Endothelial cell of umbilical vein (primary cell): ENCODE results near the gene BDKRB2. TPM values are rescaled to one million over a fixed set of nuclear protein-coding genes. Genes with fewer than 3 reads are reported as not detected.

Experiments used
- BruUV-seq: library from RNA; stranded (reverse); fragments of 400-500 nt; replicated peaks from 2 replicates; lab custom pipeline; 2021; lab: Mats Ljungman, UMichigan
- CTCF ChIA-PET: fragments of 300-600, 350-600 bp; sonication (Branson Sonifier 250); formaldehyde crosslinking; loops from one replicate; lab custom pipeline; 2021; ENCODE audit warnings: antibody characterized with exemption, inconsistent platforms; lab: Charles Lee
- POLR2A ChIA-PET: fragments of 300-600, 350-600 bp; sonication (Branson Sonifier 250); formaldehyde crosslinking; loops from one replicate; lab custom pipeline; 2021; ENCODE audit warnings: antibody characterized with exemption, inconsistent platforms; lab: Charles Lee
- DNase-seq: peaks from one replicate; pipeline ENCODE4 v3.0.0-alpha.2; 2011; ENCODE audit warnings: low read depth, low spot score
- FAIRE-seq: peaks from 2 replicates; lab custom pipeline; 2011; peaks lifted over from hg19 to GRCh38; lab: Jason Lieb, UNC
- H2AFZ ChIP-seq: 2 replicates; pipeline ENCODE4 v1.6.0; 2012; ENCODE audit warnings: low read depth, low read length, control low read depth, inconsistent platforms
- H3K27ac ChIP-seq: 2 replicates; pipeline ENCODE4 v1.5.1; 2011; ENCODE audit warnings: low read depth, mild to moderate bottlenecking, control low read depth, low read length, moderate library complexity; ENCODE audit not compliant: insufficient read depth
- H3K27me3 ChIP-seq, 2 experiments: 2 replicates each; pipeline versions ENCODE4 v1.6.0 to v1.6.1; 2011; ENCODE audit warnings: low read length in 2 of 2, mixed read lengths in 1 of 2; ENCODE audit not compliant: control insufficient read depth in 2 of 2, insufficient read depth in 2 of 2
- H3K36me3 ChIP-seq, 2 experiments: 2 replicates in 1 of 2; 3 replicates in 1 of 2; pipeline ENCODE4 v1.5.1; 2011; ENCODE audit warnings: low read length in 2 of 2, mild to moderate bottlenecking in 1 of 2, moderate library complexity in 1 of 2; ENCODE audit not compliant: control insufficient read depth in 2 of 2, insufficient read depth in 2 of 2; ENCODE audit errors: extremely low read depth in 1 of 2
- H3K4me1 ChIP-seq: 3 replicates; pipeline ENCODE4 v1.5.1; 2011; ENCODE audit warnings: mild to moderate bottlenecking, low read length; ENCODE audit not compliant: control insufficient read depth, insufficient read depth; ENCODE audit errors: extremely low read depth
- H3K4me2 ChIP-seq: 2 replicates; pipeline ENCODE4 v1.6.1; 2011; ENCODE audit warnings: low read length, control low read depth, mixed read lengths; ENCODE audit not compliant: insufficient read depth
- H3K4me3 ChIP-seq, 3 experiments: fragments of 200-600 bp in 1 of 3; sonication (generic), shearing (Covaris generic) in 1 of 3; replicated peaks in 1 of 3; 2 replicates each; pipeline ENCODE4 v1.5.1; 2011 to 2016; ENCODE audit warnings: control low read depth in 3 of 3, low read length in 3 of 3, mild to moderate bottlenecking in 2 of 3, inconsistent platforms in 1 of 3, low read depth in 1 of 3, moderate library complexity in 1 of 3; ENCODE audit not compliant: insufficient read depth in 1 of 3
- H3K79me2 ChIP-seq: 2 replicates; pipeline ENCODE4 v1.6.0; 2012; ENCODE audit warnings: low read length, inconsistent platforms; ENCODE audit not compliant: control insufficient read depth, insufficient read depth
- H3K9ac ChIP-seq: replicated peaks from 2 replicates; pipeline ENCODE3; 2011; ENCODE audit warnings: low read length, control low read depth; ENCODE audit not compliant: insufficient read depth; ENCODE audit errors: extremely low read depth
- H3K9me1 ChIP-seq: replicated peaks from 3 replicates; pipeline ENCODE4 v1.6.0; 2011; ENCODE audit warnings: mild to moderate bottlenecking, low read length; ENCODE audit not compliant: control insufficient read depth, insufficient read depth; ENCODE audit errors: extremely low read depth
- H3K9me3 ChIP-seq: replicated peaks from 2 replicates; pipeline ENCODE4 v1.5.1; 2012; ENCODE audit warnings: low read length, inconsistent platforms; ENCODE audit not compliant: control insufficient read depth, insufficient read depth
- H4K20me1 ChIP-seq: replicated peaks from 2 replicates; pipeline ENCODE3; 2011; ENCODE audit warnings: mild to moderate bottlenecking, low read length; ENCODE audit not compliant: control insufficient read depth, insufficient read depth; ENCODE audit errors: extremely low read depth
- FOS ChIP-seq: IDR thresholded peaks from 2 replicates; pipeline ENCODE4 v1.6.1; 2011; ENCODE audit warnings: mild to moderate bottlenecking, low read length, moderate library complexity, borderline replicate concordance; ENCODE audit not compliant: insufficient read depth
- GATA2 ChIP-seq: IDR thresholded peaks from 2 replicates; pipeline ENCODE4 v1.7.0; 2011; ENCODE audit warnings: low read depth, mild to moderate bottlenecking, moderate library complexity, mixed read lengths, low read length; ENCODE audit not compliant: insufficient read length, insufficient read depth
- MAX ChIP-seq: IDR thresholded peaks from 2 replicates; pipeline ENCODE4 v1.6.1; 2011; ENCODE audit not compliant: insufficient read depth, insufficient read length
- MYC ChIP-seq: IDR thresholded peaks from one replicate; pipeline ENCODE4 v1.6.1; 2011; ENCODE audit warnings: mild to moderate bottlenecking, low read depth, low read length
- POLR2A ChIP-seq: IDR thresholded peaks from 2 replicates; pipeline ENCODE4 v1.6.1; 2012; ENCODE audit warnings: low read depth, mild to moderate bottlenecking, control low read depth, low read length
- POLR2AphosphoS5 ChIP-seq: IDR thresholded peaks from 2 replicates; pipeline ENCODE4 v1.6.1; 2012; ENCODE audit warnings: low read depth, mild to moderate bottlenecking, control low read depth, low read length, moderate library complexity; ENCODE audit not compliant: insufficient read depth
- dilution Hi-C: fragments of 300-500 bp; cut with MboI; formaldehyde crosslinking; loops from one replicate; pipeline ENCODE4 v1.15.0; 2019; ENCODE audit warnings: low sequenced_read_pairs; ENCODE audit not compliant: extremely low pct_ligation_motif_present
- intact Hi-C: fragments of 100-400 bp; cut with micrococcal nuclease; formaldehyde crosslinking; loops from one replicate; pipeline ENCODE4 v1.10.0; 2022
- polyA plus RNA-seq, 4 experiments: library from polyadenylated mRNA; depleted of rRNA in 3 of 4; stranded (reverse) in 3 of 4; unstranded in 1 of 4; fragments of >200 nt; gene quantifications; 2 replicates each; pipeline versions ENCODE4 v1.2.1 to v1.2.3, GENCODE V29; 2011 to 2012; ENCODE audit warnings: missing spikeins in 1 of 4
- total RNA-seq: library from RNA; stranded (reverse); gene quantifications from 2 replicates; pipeline ENCODE4 v1.2.3, GENCODE V29; 2021
- TF ChIP-seq, protein P1 (sequence below), 2 donors: IDR thresholded peaks; 1 replicate in 1 of 2; 2 replicates in 1 of 2; pipeline ENCODE4 v1.5.1; 2011; ENCODE audit warnings: low read length in 2 of 2, mild to moderate bottlenecking in 2 of 2, moderate library complexity in 2 of 2, control low read depth in 1 of 2, inconsistent platforms in 1 of 2, low read depth in 1 of 2; ENCODE audit not compliant: insufficient read depth in 1 of 2; ENCODE audit errors: extremely low read depth in 1 of 2

Gene BDKRB2
- total and polyA plus RNA-seq, 2 donors (not counting 3 experiments of a cell fraction or from before 2014, with no cell fraction given), result 0.22 to 0.77 TPM

GRCh38 chr14:96235426-96235825 is 30.8 kb downstream of the BDKRB2 start:
- TF ChIP-seq GATA2, result no peak
- TF ChIP-seq POLR2A, result no peak
- TF ChIP-seq MAX, result no peak
- TF ChIP-seq, protein P1, sequence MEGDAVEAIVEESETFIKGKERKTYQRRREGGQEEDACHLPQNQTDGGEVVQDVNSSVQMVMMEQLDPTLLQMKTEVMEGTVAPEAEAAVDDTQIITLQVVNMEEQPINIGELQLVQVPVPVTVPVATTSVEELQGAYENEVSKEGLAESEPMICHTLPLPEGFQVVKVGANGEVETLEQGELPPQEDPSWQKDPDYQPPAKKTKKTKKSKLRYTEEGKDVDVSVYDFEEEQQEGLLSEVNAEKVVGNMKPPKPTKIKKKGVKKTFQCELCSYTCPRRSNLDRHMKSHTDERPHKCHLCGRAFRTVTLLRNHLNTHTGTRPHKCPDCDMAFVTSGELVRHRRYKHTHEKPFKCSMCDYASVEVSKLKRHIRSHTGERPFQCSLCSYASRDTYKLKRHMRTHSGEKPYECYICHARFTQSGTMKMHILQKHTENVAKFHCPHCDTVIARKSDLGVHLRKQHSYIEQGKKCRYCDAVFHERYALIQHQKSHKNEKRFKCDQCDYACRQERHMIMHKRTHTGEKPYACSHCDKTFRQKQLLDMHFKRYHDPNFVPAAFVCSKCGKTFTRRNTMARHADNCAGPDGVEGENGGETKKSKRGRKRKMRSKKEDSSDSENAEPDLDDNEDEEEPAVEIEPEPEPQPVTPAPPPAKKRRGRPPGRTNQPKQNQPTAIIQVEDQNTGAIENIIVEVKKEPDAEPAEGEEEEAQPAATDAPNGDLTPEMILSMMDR (IDR thresholded peaks at IDR 0.05; ENCODE audit: extremely low read depth in 1 of 2, insufficient read depth in 1 of 2, low read depth in 1 of 2, low read length in 2 of 2), result no peak
- TF ChIP-seq FOS, result no peak
- TF ChIP-seq POLR2AphosphoS5, result no peak
- no peak for TF ChIP-seq MYC
- dilution Hi-C loops (no loop called here), intact Hi-C loops (no loop called here)
- H3K4me1 ChIP-seq, result no peaks in the 10 kb centered on the region
- H3K4me3 ChIP-seq, result no peak overlapping the region
- H3K27ac ChIP-seq, result no peak overlapping the region
- no peak overlapping the region for H2AFZ ChIP-seq
- no peaks in the 10 kb centered on the region for H4K20me1 ChIP-seq
- no peaks in the 10 kb centered on the region for H3K79me2 ChIP-seq
- ChIA-PET CTCF (interaction anchor here (0.8 kb wide), 1 partner anchor 40 kb away, joined by 3 read pairs; no protein-coding TSS in a partner anchor), POLR2A (no interaction called here)
- FAIRE-seq (no peak), DNase-seq (no peak)
- no peaks in the 10 kb centered on the region for H3K9me1 ChIP-seq
- H3K4me2 ChIP-seq, result no peak overlapping the region
- no peaks in the 10 kb centered on the region for H3K9me3 ChIP-seq
- BruUV-seq, result no TSS peak
- no peaks in the 10 kb centered on the region for H3K36me3 ChIP-seq
- H3K9ac ChIP-seq, result no peak overlapping the region
- H3K27me3 ChIP-seq, result no peaks in the 10 kb centered on the region
